Measurements from ENCODE around the gene JOSD2.
A peak's percentile ranks its signal among the peaks of the same experiment; 100 is the strongest.

The JOSD2 gene

GRCh38 chr19:50511069-50511822 lies at the start of gene JOSD2:
JOSD2 (minus strand) TSS chr19:50511191; CDS start chr19:50510431, 760 bp downstream.
- peak; percentile 99 for DNase-seq (ENCODE audit: low spot score)
- TF ChIP-seq CTCF (IDR thresholded peaks at IDR 0.05; ENCODE audit: extremely low read depth, missing control alignments), result no peak

- TF ChIP-seq CTCF (IDR thresholded peaks at IDR 0.05; ENCODE audit: extremely low read depth, missing control alignments), result no peak
- DNase-seq (ENCODE audit: low spot score), result no peak
Measured at GRCh38 chr19:50559636-50560035, 48.6 kb upstream of the JOSD2 start.

- no peak for TF ChIP-seq CTCF (IDR thresholded peaks at IDR 0.05; ENCODE audit: extremely low read depth, missing control alignments)
- DNase-seq (ENCODE audit: low spot score), result no peak
Measured at GRCh38 chr19:50558449-50558848, 47.5 kb upstream of the JOSD2 start.

- DNase-seq (ENCODE audit: low spot score), result no peak
- no peak for TF ChIP-seq CTCF (IDR thresholded peaks at IDR 0.05; ENCODE audit: extremely low read depth, missing control alignments)
Measured at GRCh38 chr19:50558039-50558438, 47.0 kb upstream of the JOSD2 start.

GRCh38 chr19:50557009-50557613 lies 46.1 kb upstream of the JOSD2 start:
- no peak for DNase-seq (ENCODE audit: low spot score)
- no peak for TF ChIP-seq CTCF (IDR thresholded peaks at IDR 0.05; ENCODE audit: extremely low read depth, missing control alignments)

GRCh38 chr19:50556282-50557008 lies 45.5 kb upstream of the JOSD2 start:
- TF ChIP-seq CTCF (IDR thresholded peaks at IDR 0.05; ENCODE audit: extremely low read depth, missing control alignments), result peak; percentile 95
- peak; percentile 90 for DNase-seq (ENCODE audit: low spot score)

Measured in GM20000 (cell line).